Mucosa of descending colon (tissue), 3 donors: ENCODE measurements around the gene VAMP5. TPM values are rescaled to one million over a fixed set of nuclear protein-coding genes. Genes with fewer than 3 reads are reported as not detected.

Experiments used
- ATAC-seq: fragments of 200-7000 bp; cut with Tn5 transposase; one replicate; pipeline ENCODE4 v1.9.1; 2020; ENCODE audit warnings: mild to moderate bottlenecking, moderate library complexity
- DNase-seq, 3 donors: peaks; one replicate each; pipeline ENCODE4 v3.0.0-alpha.2; 2020
- H3K36me3 ChIP-seq: fragments of 200-600 bp; one replicate; pipeline ENCODE4 v1.8.0; 2021; ENCODE audit warnings: low read depth, mild to moderate bottlenecking
- H3K4me1 ChIP-seq: fragments of 200-600 bp; one replicate; pipeline ENCODE4 v1.8.0; 2021; ENCODE audit warnings: low read depth, mild to moderate bottlenecking
- H3K4me3 ChIP-seq: fragments of 200-600 bp; one replicate; pipeline ENCODE4 v1.8.0; 2021; ENCODE audit warnings: mild to moderate bottlenecking
- H3K9me3 ChIP-seq: fragments of 200-600 bp; one replicate; pipeline ENCODE4 v1.8.0; 2021; ENCODE audit warnings: mild to moderate bottlenecking
- CTCF ChIP-seq: fragments of 200-600 bp; IDR thresholded peaks from one replicate; pipeline ENCODE4 v1.8.0; 2022; ENCODE audit warnings: antibody characterized with exemption, mild to moderate bottlenecking
- intact Hi-C, 2 donors: fragments of 100-400 bp; cut with DNase I in 1 of 2; cut with micrococcal nuclease in 1 of 2; formaldehyde crosslinking; loops; one replicate each; pipeline versions ENCODE4 v1.11.0 to v1.11.1; 2022; cut with DNase I, micrococcal nuclease
- total RNA-seq, 3 donors: library from RNA; stranded (reverse); fragmentation: NEBNext Ultra II Directional in 2 of 3; extraction: Animal tissue kit (Norgen Biotek cat#: 25700) in 2 of 3; gene quantifications; one replicate each; pipeline versions ENCODE4 v1.2.1 to v1.2.4, GENCODE V29; 2021 to 2023
- donor health status: DM: no; HTN: no; CAD: no; lungs with moderate emphysema.
- donor health status: DM: no; HTN: no; CAD: no.
- donor health status: DM: no; HTN: yes; CAD: no.

VAMP5 gene
- total RNA-seq, 3 donors from 2014 or later: 10.8 to 39.3 (median 28.3) TPM

DNA sequence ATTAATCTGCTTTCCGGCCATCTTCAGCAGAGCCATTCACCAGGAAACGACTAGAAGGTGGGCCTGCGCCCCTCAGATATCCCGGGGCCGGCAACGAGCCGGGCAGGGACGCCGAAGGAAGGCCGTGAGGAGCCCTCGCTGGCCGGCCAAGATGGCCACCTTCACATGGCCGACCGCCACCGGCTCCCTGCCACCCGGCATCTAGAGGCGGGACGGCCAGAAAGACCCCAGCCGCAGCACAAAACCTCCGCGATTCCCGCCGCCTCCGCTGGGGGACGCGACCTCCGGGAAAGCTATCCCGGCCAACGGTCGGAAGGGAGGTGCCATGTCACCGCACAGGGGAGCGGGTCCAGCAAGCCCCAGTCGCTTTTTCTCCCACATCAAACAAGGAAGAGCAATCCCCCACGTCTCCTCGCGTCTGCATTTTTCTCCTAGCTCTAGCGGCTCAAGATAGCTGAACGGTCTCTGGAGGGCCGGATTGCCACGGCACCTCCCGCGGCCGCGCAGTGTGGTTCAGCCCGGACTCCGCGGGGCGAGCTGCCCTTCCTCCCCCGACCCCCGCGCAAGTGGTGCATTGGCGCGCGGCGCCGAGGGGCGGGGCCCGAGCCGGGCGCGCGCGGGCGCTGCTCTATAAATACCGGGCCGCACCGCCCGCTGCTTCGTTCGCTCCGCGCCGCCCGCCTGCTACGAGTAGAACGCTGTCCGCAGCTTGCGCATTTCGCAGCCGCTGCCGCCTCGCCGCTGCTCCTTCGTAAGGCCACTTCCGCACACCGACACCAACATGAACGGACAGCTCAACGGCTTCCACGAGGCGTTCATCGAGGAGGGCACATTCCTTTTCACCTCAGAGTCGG, 45.5 kb upstream of the VAMP5 start, which contains the start of gene MAT2A:
TSS of gene MAT2A (plus strand) at position 662 of the 854 bp plus-strand sequence. CDS start at position 782, 120 bp downstream.
- peak; percentile 93 to 96 (median 94) for DNase-seq
- peak; percentile 91 for ATAC-seq
- peaks cover 39% of the 10 kb centered on the region for H3K4me1 ChIP-seq

GRCh38 chr2:85539361-85540132, 44.7 kb upstream of the VAMP5 start:
- H3K4me3 ChIP-seq: peak overlapping the region; percentile 41
- ATAC-seq: peak; percentile 69
- DNase-seq: peak; percentile 82 to 86 (median 84)
- H3K36me3 ChIP-seq: peaks cover 17% of the 10 kb centered on the region
- intact Hi-C loops: loop anchor here in 1 of 2 donors (5.0 kb wide), 1 partner anchor 102 kb away; no protein-coding TSS in a partner anchor
- peaks cover 33% of the 10 kb centered on the region for H3K4me1 ChIP-seq
- no peak for TF ChIP-seq CTCF
- no peaks in the 10 kb centered on the region for H3K9me3 ChIP-seq

More for the DNA sequence above, 45.5 kb upstream of the VAMP5 start, which contains the start of gene MAT2A:
- Histone ChIP-seq H3K9me3 (no peaks in the 10 kb centered on the region), H3K4me3 (peak within 1 kb of the TSS; percentile 41), H3K36me3 (peaks cover 16% of the 10 kb centered on the region)
- intact Hi-C loops: loop anchor here in 1 of 2 donors (5.0 kb wide), 1 partner anchor 101 kb away; no protein-coding TSS in a partner anchor
- TF ChIP-seq CTCF: peak; percentile 72

DNA sequence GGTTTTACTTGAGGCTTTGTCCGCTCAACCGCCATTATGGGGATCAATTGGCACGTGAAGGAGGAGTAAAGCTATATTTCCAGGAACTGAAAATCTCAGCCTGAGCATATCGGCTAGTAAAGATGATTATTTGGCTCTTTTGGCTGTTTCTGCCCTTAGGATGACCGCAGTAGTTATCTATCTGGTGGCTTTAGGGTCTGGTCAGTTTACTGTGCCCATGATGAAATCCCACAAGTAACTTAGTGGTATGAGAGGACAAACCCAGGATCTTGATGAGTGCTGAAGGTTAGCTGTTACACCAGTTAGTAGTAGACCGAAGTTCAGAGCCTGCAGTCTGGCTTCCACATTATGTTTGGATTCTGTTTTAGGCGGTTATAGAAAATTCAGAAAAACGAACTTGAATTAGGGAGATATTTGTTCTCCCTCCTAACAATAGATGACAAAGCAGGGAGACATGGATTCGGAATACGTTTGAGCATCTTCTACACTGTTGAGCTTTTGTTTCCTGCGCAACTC, 44.0 kb upstream of the VAMP5 start:
- Histone ChIP-seq H3K9me3 (no peaks in the 10 kb centered on the region), H3K36me3 (peaks cover 17% of the 10 kb centered on the region), H3K4me1 (peaks cover 30% of the 10 kb centered on the region), H3K4me3 (peak overlapping the region; percentile 41)
- no peak for DNase-seq
- no peak for ATAC-seq
- no peak for TF ChIP-seq CTCF
- intact Hi-C loops: no loop called here

- no peak for ATAC-seq
- no peak for TF ChIP-seq CTCF
- Histone ChIP-seq H3K36me3 (peaks cover 17% of the 10 kb centered on the region), H3K9me3 (no peaks in the 10 kb centered on the region), H3K4me3 (no peak overlapping the region), H3K4me1 (peaks cover 30% of the 10 kb centered on the region)
- intact Hi-C loops: no loop called here
- DNase-seq: no peak
These were observed 43.0 kb upstream of the VAMP5 start for GRCh38 chr2:85541262-85541661.

DNA sequence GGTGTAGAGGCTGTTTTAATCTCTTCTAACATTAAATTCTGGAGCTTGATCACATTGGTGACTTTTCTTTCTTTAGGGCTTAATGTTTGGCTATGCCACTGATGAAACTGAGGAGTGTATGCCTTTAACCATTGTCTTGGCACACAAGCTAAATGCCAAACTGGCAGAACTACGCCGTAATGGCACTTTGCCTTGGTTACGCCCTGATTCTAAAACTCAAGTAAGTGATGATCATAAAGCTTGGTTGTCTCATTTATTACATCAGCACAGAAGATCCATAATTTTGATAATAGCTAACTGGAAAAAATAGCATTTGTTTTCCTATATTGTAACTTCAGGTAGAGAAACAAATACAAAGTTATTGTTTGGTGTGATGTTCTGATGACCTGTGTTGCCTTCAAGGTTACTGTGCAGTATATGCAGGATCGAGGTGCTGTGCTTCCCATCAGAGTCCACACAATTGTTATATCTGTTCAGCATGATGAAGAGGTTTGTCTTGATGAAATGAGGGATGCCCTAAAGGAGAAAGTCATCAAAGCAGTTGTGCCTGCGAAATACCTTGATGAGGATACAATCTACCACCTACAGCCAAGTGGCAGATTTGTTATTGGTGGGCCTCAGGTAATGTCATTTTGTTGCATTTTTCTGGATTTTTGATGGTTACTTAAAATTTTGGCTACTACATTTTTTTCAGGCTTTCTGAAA, 42.3 kb upstream of the VAMP5 start:
- Histone ChIP-seq H3K4me1 (peaks cover 27% of the 10 kb centered on the region), H3K36me3 (peaks cover 17% of the 10 kb centered on the region), H3K9me3 (no peaks in the 10 kb centered on the region), H3K4me3 (no peak overlapping the region)
- TF ChIP-seq CTCF: no peak
- DNase-seq (peak in 1 of 3 donors; percentile 71), ATAC-seq (no peak)
- intact Hi-C loops: no loop called here
